GM21526 (cell line): ENCODE data around the gene HAUS3.
"Not testable (repeated sequence)": the region's sequence is repeated elsewhere in the genome, so short reads cannot be mapped to it uniquely, and the experiment has no call there.

Source experiments
- ATAC-seq: cut with Tn5 transposase; IDR thresholded peaks from one replicate; pipeline ENCODE4 v1.9.1; 2021; ENCODE audit warnings: moderate library complexity; ENCODE audit not compliant: unreplicated experiment, low FRiP score

Gene HAUS3

GRCh38 chr4:2231082-2231481 lies 10.8 kb downstream of the HAUS3 start:
- ATAC-seq = no peak

GRCh38 chr4:2226261-2226660 lies 15.7 kb downstream of the HAUS3 start:
- ATAC-seq = no peak

- ATAC-seq = no peak
Measured at GRCh38 chr4:2222838-2223237, 19.1 kb downstream of the HAUS3 start.

GRCh38 chr4:2221378-2221777 lies 20.5 kb downstream of the HAUS3 start:
- not testable (repeated sequence) for ATAC-seq

GRCh38 chr4:2220016-2220630 lies 21.8 kb downstream of the HAUS3 start:
- ATAC-seq = no peak

GRCh38 chr4:2219233-2219760 lies 22.6 kb downstream of the HAUS3 start:
- no peak for ATAC-seq

- ATAC-seq = no peak
Measured at GRCh38 chr4:2218436-2218835, 23.5 kb downstream of the HAUS3 start.

GRCh38 chr4:2217726-2218125 lies 24.2 kb downstream of the HAUS3 start:
- no peak for ATAC-seq

- no peak for ATAC-seq
Measured at GRCh38 chr4:2212831-2213230, 29.1 kb downstream of the HAUS3 start.

- not testable (repeated sequence) for ATAC-seq
Measured at GRCh38 chr4:2202789-2203188, 39.1 kb downstream of the HAUS3 start.

- no peak for ATAC-seq
Measured at GRCh38 chr4:2194496-2194895, 47.4 kb downstream of the HAUS3 start.

GRCh38 chr4:2193326-2193725 lies 48.6 kb downstream of the HAUS3 start:
- no peak for ATAC-seq

GRCh38 chr4:2186865-2187172 lies 55.1 kb downstream of the HAUS3 start:
- no peak for ATAC-seq

GRCh38 chr4:2186133-2186864 lies 55.6 kb downstream of the HAUS3 start:
- no peak for ATAC-seq

- no peak for ATAC-seq
Measured at GRCh38 chr4:2183394-2183793, 58.5 kb downstream of the HAUS3 start.

- no peak for ATAC-seq
Measured at GRCh38 chr4:2182994-2183393, 58.9 kb downstream of the HAUS3 start.

GRCh38 chr4:2180410-2180809 lies 61.5 kb downstream of the HAUS3 start:
- ATAC-seq = no peak

- ATAC-seq = no peak
Measured at GRCh38 chr4:2179717-2180116, 62.2 kb downstream of the HAUS3 start.

- no peak for ATAC-seq
Measured at GRCh38 chr4:2178986-2179385, 62.9 kb downstream of the HAUS3 start.
